CD4-positive, alpha-beta T cell treated with Interleukin-21 for 1 hour (primary cell): ENCODE measurements around the gene MED9.

Source experiments
- DNase-seq: peaks from one replicate; pipeline ENCODE4 v3.0.0-alpha.2; 2020

Gene MED9

DNA sequence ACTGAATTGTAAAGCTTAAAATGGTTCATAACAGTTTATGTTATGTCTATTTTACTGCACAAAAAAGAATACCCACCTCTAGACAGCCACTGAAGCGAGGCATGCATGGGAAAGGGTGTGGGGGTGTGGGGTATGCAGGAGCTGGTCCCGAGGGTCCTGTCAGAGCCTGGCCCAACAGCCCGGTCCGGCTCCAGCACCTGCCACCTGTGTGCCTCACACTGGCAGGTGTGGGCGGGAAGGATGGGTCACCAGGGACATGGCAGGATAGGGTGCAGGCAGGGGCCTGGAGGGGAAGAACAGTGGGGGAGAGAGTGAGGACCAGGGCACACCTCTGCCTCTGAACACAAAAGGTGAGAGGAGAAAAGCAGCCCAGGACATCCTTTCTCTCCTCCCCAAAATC lies 42.2 kb downstream of the MED9 start:
- no peak for DNase-seq

DNA sequence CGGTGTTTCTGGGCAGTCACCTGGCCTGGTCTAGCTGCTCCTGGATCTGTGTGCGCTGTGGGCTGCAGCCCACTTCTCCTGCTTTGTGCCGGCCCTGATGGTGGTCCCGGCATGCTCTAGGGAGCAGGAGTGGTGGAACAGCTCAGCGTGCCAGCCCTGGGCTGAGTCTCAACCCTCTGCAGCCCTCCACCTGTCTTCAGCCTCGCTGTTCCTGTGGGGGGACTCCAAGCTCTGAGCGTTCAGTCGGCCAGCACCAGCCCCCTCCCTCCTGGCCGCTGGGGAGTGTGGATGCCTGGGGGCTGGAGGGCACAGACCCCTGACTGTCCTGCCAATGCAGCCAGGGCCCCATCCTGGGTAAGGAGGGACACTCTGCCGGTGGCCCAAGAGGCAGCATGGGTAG lies 43.1 kb downstream of the MED9 start:
- DNase-seq = no peak

DNA sequence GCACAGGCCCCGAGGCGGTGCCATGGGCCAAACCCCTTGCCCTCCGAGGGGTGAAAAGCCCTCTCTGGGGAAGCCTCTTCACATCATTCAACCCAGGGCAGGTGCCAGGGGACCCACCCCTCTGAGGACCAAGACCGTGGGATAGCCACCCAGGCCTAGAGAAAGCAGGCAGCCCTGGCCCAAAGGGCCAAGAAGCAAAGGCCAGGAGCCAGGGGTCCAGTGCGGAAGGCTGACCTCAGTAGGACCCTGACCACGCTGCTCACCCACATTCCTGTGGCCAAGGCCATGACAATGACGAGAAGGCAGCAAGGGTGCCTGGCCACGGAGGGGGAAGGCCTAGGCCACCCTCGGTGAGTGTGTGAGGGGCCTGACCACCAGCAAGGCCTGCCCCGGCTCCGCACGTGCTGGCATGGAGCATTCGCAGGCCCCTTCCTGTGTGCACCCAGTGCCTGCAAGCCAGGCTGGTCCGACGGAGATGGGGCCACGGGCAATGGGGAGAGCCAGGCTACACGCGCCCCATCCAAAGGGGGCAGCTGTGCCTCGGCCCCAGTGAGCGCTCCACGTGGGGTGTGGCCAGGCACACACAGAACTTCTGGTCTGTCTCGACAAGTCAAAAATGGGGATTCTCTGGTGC lies 43.9 kb downstream of the MED9 start:
- no peak for DNase-seq

DNA sequence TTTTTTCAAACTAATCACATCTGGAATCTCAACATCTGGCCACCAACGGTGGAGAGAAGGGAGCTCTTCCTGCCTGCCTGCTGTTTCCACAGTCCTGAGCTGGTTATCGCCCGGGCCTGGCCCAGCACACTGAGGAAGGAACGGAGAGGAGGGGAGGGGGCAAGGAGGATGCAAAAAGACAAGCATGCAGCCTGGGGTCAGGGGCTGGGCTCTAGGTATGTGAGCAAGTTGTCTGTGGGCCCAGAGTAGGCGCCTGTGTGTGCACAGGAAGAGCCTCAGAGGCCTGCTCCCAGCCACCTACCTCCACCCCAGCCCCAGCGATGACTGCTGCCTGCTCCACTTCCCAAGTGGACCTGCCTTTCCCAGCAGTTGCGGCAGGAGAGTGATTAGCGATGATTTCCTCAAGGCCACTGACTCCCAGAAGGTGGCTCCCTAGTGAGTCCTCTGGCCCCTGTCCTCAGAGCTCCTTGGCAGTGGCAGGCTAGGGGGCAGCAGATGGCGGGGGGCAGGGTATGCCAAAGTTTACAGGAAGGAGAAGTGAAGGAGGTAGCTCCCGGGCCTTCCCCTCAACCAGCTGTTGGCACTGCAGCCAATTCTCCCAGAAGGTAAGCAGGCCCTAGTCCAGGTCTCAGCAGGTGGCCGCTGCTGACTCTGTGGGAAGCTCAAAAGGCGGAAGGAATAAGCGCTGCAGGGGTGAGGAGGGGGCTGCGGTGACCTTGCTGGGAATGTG lies 46.4 kb downstream of the MED9 start:
- no peak for DNase-seq

DNA sequence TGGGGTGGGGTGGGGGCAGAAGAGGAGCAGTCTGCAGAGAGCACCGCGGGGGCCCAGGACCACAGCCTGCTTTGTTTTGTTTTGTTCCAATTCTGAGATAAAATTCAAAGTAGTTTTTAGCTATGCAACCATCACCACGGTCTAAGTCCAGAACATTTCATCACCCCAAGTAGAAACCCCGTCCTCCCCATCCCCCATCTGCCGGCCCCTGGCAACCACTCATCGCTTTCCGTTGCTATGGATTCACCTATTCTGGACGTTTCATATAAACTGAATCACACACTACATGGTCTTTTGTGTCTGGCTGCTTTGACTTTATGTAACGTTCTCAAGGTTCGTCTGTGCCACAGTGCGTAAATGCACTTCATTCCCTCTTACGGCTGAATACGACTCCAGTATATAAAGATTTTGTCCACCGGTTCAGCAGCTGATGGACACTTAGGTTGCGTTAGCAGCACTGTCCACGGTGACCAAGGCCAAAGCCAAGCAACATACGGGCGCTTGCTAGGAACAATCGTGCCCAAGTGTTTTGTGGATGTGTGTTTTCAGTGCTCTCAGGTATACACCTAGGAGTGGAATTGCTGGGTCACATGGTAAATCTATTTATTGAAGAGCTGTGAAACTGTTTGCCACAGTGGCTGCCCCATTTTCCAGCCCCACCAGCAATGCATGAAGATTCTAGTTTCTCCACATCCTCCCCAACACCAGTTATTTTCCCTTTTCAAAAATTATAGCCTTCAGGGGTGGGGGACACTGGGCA lies 47.1 kb downstream of the MED9 start:
- DNase-seq = no peak

DNA sequence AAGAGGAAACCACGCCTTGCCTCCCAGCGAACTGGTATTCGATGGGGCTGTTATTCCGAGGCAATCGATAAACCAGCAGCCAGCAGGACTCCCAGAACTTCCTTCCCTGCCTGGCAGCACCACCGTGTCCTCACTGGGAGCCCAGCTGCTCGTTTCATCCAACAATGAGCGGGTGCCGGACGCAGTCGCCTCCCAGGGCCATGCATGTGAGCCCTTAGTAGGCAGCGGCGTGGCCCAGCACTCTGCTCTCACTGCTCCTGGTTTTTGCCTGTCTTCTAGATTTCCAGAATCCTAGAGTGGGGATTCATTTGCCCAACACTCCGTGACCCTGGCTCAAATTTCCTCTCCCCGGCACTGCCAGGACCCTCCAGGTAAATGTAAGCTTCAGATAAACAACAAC lies 48.5 kb downstream of the MED9 start:
- DNase-seq = no peak

DNA sequence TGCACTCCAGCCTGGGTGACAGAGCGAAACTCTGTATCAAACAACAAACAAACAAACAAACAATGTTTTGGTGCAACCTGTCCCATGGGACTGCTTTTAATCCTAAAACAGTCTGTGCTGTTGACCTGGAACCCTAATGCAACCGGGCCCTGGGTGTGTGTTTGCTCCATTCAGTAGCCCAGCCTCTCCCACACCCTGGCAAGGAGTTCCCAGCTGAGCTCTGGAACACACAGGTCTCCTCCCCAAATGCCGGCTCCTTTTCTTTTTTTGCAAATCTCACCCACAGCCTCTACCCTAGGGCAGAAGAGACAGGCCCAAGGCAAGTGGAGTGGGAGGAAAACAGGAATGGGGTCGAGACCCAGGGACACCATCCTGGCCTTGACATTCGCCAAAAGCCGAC lies 49.2 kb downstream of the MED9 start:
- DNase-seq = no peak

DNA sequence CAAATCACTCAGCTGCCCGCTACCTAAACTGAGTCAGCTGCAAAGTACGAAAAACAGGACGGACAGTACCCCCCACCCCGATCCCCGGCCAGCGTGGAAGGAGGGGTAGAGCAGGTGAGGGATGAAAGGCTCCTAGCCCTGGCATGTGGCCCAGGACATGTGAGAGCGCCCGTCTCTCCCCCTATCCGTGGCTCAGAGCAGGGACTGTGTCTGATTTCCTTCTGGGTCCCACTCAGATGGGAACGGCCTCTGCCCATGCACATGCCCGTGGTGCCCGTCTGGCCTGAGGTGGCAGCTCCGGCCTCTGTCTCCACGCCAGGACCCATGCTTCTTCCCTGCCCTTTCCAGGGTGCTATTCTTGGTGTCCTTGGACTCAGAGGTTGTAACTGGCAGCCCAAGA lies 49.6 kb downstream of the MED9 start:
- DNase-seq = no peak

DNA sequence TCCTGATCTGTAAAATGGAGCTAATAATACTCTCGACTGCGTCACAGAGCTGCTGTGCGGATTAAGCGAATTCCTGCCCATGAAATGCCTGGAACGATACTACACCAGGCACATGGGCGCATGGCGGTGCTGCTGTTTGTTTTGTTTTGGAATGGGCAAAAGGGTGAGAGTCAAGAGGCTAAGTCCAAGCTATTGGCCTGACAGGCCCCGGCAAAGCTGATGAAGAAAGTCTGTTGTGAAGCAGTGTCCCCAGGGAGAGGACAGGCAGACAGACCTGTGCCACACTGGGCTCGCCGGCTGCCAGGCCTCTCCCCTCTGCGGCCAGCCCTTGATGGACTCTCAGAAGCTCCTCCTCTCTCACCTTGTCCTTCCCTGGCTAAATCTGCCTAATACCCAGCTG lies 50.7 kb downstream of the MED9 start:
- DNase-seq = no peak

DNA sequence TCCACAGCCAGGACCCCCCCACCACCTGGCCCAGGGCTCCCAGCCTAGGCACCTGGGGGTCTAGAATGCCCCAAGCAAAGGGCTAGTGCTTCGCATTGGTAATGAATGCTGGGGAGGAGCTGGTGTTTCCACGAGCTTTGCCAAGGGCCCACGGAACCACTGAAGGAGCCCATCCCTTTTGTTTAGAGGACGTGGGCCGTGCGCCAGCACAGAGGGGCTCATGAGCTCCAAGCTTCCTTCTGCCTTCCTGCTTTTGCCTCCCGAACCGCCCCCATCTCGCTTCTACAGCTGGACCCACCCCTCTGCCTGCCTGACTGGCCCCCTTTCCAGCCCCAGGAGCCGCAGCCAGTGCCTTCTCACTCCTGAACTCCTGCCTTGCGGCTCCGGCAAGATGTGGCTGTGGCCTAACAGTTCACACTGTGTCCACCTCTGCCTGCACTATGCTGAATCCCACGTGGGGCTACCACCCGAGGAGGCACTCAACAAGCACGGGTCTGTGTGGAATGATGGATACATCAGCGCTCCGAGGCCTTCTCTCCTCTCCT lies 51.2 kb downstream of the MED9 start:
- no peak for DNase-seq

DNA sequence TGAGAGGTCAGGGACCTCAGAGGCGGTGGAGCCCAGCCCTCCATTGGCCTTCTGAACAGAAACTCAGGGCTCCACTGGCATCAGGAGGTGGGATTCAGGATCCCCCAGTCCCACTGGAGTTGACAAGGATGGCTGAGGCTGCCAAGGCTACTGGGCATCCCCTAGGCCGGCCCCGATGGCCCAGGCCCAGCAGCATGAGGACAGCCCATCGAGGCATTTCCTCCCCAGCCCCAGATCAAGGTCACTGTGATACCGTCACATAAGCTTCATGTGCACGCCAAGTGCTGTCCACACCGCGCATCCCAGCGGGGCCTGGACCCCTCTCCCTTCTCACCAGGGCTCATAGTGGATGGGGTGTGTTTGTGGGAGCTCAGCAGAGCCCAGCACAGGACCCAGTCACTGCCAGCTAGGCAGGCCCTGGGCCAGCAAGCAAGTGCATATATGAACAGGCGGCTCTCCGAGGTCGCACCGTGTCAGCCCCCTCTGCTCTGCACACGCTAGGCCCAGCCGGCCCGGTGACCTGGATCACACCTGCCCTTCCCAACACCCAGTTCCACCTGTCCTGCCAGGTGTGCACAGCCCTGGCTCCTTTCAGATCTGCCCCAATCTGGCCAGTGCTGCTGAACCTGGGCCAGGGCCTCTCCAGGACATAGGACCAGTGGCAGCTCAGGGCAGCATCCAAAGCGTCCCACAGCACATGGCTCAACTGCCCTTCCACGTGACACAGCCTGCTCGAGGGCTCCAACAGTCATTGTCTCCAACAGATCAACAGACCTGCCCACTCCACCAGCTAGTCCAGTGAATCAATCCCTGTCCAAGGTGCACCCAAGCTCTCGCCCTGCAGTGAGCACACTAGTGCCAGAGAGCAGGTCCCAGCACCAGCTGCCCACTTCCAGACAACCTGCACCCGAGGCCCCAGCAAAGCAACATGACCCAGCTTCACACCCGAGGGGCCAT lies 52.2 kb downstream of the MED9 start:
- no peak for DNase-seq

DNA sequence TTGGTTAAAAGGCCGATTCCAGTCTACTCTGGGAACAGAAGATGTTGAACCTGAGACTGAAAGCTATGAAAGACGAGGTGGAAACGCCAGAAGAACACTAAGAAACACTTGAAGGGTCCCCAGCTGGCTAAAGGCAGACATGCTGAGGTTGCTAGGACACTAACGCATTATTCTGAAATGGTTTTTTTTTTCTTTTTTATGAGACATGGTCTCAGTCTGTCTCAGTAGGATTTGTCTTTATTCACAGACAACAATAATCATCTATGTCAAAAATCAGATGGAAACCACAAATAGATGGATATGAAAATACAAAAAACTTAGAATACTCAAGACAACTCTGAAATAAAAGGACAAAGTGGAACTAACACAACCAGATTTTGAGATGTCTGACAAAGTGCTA lies 54.4 kb downstream of the MED9 start:
- DNase-seq = no peak

DNA sequence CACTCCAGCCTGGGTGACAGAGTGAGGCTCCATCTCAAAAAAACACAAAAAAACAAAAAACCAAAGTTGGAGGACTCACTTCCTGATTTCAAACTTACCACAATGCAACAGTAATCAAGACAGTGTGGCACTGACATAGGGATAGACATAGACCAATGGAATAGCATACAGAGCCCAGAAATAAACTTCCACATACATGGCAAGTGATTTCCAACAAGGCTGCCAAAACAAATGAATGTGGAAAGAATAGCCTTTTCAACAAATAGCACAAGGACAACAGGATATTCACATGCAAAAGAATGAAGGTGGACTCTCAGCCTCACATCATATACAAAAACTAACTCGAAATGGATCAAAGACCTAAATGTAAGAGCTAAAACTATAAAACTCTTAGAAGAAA lies 56.2 kb downstream of the MED9 start:
- DNase-seq = no peak

DNA sequence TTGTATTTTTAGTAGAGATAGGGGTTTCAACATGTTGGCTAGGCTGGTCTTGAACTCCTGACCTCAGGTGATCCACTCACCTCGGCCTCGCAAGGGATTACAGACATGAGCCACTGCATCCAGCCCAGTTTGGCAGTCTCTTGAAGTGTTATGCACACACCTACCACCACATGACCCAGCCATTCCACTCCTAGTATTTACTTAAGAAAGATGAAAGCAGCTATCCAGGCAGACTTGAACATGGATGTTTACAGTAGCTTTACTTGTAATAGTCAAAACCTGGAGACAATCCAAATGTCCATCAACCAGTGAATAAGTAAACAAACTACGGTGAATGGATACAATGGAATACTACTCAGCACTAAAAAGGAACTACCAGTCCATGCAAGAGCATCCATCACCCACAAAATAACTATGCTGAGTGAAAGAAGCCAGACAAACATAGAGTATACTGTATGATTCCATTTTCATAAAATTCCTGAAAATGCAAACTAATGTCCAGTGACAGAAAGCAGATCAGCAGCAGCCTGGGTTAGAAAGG lies 57.2 kb downstream of the MED9 start:
- DNase-seq = no peak

DNA sequence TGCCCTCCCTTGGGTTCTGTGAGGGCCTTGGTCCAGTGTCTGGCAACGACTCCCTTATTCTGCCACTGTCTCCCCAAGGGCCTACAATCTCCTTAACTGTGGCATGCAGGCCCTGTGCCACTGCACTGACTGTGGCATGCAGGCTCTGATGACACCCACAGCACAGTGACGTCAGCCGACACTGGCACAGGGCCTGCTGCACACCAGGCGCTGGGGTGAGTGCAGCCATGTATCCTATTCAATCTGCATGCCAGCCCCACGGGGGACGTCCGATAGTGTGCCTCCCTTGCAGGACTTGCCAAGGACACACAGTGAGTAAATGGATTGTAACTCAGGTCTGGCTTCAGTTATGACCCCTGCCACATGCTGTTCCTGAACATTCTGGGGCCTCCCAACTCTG lies 59.2 kb downstream of the MED9 start:
- DNase-seq = no peak

DNA sequence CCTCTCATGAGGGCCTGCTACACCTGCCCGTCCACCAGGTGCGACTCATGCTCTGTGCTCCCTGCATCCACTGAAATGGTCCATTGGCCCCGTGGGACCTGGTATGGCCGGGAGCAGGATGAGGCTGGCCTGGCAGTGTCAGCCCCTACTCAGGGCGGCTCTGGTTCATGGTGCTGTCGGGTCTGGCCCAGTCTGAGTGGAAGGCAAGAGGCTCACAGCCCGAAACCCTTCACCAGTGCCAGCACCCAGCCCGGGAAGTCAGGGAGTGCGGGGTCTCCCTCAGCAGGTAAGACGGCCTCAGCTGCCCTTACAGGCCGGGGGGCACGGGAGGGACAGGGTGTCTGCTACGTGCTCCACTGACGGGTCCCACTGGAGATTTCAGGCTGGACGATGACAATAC lies 59.9 kb downstream of the MED9 start:
- no peak for DNase-seq

DNA sequence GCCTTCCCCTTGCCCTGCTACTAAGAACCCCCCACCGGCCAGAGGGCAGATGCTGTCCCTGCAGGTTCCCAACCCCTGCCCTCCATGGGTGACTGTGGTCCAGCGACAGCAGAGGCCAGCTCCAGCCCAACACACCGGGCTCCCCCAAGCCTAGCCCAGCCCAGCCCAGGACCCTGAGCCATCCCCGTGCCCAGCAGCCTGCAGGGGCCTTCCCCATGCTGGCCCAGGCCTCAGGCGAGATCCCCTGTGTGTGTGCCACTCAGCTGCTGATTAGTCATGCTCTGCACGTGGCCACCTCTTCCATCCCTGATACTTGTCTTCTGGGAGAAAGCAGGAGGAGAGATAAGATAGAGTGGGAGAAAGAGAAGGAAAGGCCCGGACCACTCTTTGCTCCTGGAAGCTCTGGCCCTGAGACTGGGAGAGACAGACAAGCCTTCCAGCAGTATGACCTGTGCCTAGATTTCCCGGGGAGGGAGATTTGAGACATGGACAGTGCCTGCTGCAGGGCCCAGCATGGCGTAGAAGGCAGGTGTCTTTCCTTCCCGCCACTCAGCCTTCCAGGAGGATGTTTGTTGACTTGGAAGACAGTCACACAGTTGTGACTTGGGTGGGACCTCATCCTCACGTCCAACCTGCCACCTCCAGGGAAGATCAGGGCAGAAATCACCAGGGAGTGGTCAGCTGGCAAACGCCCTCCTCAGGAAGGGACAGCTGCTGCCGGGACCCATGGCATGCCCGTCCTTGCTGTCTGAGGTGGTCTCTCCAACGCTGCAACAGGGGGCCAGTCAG lies 60.7 kb downstream of the MED9 start:
- DNase-seq = no peak

DNA sequence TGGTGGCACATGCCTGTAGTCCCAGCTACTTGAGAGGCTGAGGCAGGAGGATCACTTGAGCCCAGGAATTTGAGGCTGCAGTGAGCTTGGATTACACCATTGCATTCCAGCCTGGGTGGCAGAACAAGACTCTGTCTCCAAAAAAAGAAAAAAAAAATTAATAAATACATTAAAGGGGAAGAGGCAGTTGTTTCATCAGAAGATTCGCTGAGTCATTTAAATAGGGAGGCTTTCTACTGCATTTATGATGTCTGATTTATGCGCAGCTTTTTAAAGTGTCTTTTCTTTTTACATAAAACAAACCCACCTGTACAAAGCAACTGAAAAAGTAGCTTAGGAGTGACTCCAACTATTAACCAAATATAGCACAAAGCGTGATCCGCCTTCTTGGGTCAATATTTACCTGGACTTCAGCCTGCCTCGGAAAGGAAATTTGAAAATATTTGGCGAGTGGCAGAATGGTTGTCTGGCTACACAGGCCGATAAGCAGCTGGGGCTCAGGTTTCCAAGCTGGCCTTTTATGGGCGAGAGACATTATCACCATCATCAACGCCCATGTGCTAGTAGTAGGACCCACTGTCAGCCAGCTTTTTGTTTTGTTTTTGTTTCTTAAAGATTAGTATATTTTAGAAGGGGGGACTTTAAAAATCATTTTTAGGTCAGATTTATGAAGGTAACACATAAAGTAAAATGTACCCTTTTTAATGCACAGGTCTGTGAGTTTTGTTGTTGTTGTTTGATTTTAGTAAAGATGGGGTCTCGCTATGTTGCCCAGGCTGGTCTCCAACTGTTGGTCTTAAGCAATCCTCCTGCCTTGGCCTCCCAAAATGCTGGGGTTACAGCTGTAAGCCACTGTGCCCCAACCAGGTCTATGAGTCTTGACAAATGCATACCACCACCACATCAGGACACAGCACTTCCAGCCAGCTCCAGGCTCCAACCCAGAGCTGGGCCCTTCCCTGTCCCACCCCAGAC lies 61.9 kb downstream of the MED9 start:
- DNase-seq = no peak

DNA sequence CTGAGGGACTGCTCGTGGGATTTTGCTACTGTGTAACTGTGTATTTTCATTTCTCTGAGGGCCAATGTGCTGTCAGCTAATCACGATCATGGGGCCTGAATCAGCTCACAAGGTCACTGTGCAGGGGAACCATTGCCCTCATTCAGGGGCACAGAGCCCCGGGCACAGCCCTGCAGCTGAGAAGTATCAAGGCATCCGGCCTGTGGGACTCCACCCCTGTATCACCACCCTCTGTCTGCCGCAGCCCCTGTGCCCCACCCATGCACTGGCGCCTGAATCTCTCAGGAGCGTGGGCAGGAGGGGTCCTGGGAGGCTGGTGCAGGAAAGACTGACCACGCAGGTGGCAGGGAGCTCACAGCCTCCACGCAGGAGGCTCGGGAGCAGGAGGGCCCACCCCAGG lies 62.8 kb downstream of the MED9 start:
- DNase-seq = no peak

DNA sequence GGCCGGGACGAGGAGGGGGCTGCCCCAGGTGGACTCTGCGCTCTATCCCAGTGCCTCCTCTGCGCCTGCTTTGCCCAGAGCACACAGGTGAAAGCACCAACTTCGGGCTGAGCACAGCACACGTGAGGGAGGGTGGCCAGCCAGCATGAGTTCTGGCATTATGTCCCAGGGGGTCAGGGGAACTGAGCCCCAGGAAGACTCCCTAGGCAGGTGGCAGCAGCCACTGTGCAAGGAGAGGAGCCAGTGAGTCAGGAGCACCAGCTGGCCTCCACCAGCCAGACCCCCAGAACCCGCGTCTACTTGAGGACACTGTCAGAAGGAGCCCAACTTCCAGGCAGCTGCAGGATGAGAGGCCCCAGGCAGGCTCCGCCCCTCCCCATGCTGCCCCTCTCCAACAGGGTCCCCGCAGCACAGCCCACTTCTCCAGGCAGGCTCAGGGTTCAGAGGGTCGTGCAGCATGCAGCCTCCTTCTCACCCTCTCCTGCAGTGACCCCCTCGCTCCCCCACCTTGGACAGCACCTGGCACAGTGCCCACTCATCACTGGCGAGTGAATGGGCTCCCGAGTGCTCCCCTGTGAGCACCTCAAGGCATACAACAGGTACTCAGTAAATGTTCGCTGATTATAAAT lies 63.6 kb downstream of the MED9 start:
- DNase-seq = no peak
